Ovary (tissue), 3 donors: Measurements from ENCODE around the gene PPARA.

Experiments used
- CTCF ChIP-seq, 3 donors: fragments of 450-650 bp in 2 of 3; fragments of 200-600 bp in 1 of 3; IDR thresholded peaks; one replicate each; pipeline versions ENCODE4 v1.5.1 to v1.8.0; 2016 to 2022; ENCODE audit warnings: antibody characterized with exemption in 3 of 3, mild to moderate bottlenecking in 1 of 3
- POLR2A ChIP-seq: fragments of 450-650 bp; IDR thresholded peaks from one replicate; pipeline ENCODE4 v1.6.1; 2017; ENCODE audit warnings: antibody characterized with exemption, mild to moderate bottlenecking, moderate library complexity
- donor health status: DM: no; HTN: no; CAD: no.

DNA sequence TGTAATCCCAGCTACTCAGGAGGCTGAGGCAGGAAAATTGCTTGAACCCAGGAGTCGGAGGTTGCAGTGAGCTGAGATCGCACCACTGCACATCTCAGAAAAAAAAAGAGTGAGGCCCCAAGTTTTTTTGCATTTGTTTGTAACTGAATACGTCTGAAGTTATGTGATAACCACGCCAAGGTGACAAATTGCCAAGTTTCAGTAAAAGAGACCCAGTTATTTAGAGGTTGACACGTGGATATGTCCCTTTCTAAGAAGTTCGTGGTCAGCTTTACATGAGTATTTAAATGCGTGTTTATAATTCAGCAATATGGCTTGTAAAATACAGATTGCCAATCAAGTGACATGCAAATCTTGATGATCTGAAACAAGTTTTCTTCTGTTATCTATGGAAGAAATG is 8.0 kb downstream of the PPARA start:
- TF ChIP-seq CTCF (IDR thresholded peaks at IDR 0.05) (no peak), POLR2A (no peak)
